A673 (cell line): ENCODE measurements around the gene KCTD21. TPM values are rescaled to one million over a fixed set of nuclear protein-coding genes. Genes with fewer than 3 reads are reported as not detected.

ENCODE experiments used
- BruUV-seq: library from RNA; stranded (reverse); fragments of 400-500 nt; replicated peaks from 2 replicates; lab custom pipeline; 2021; lab: Mats Ljungman, UMichigan
- CTCF ChIA-PET: fragments of 300-600 bp; sonication (Branson Sonifier 250); formaldehyde crosslinking; loops from one replicate; lab custom pipeline; 2022; ENCODE audit warnings: antibody characterized with exemption; lab: Charles Lee
- POLR2A ChIA-PET: fragments of 300-600 bp; sonication (Branson Sonifier 250); formaldehyde crosslinking; loops from one replicate; lab custom pipeline; 2022; ENCODE audit warnings: antibody characterized with exemption; ENCODE audit not compliant: low non-redundant PET; lab: Charles Lee
- DNase-seq: peaks from one replicate; pipeline ENCODE4 v3.0.0-alpha.2; 2015; ENCODE audit warnings: low spot score
- H3K27ac ChIP-seq: fragments of 200-600 bp; sonication (generic); 2 replicates; pipeline ENCODE4 v1.5.1; 2016; ENCODE audit warnings: mixed run types, low read depth, mild to moderate bottlenecking, mixed read lengths, antibody characterized with exemption, low read length; ENCODE audit not compliant: poor library complexity, severe bottlenecking
- H3K27me3 ChIP-seq: fragments of 200-600 bp; sonication (generic); replicated peaks from 2 replicates; pipeline ENCODE4 v1.6.1; 2017; ENCODE audit warnings: mixed run types, low read depth, mild to moderate bottlenecking, mixed read lengths, antibody characterized with exemption, low read length; ENCODE audit not compliant: insufficient read depth, poor library complexity
- H3K36me3 ChIP-seq: fragments of 200-600 bp; sonication (generic); 2 replicates; pipeline ENCODE4 v1.6.1; 2016; ENCODE audit warnings: mixed run types, mild to moderate bottlenecking, mixed read lengths, antibody characterized with exemption, low read length; ENCODE audit not compliant: insufficient read depth, poor library complexity, severe bottlenecking
- H3K4me1 ChIP-seq: fragments of 200-600 bp; sonication (generic); 2 replicates; pipeline ENCODE4 v1.6.1; 2017; ENCODE audit warnings: mixed run types, mild to moderate bottlenecking, mixed read lengths, antibody characterized with exemption, low read length; ENCODE audit not compliant: insufficient read depth, poor library complexity, severe bottlenecking
- H3K4me3 ChIP-seq: fragments of 200-600 bp; sonication (generic); 2 replicates; pipeline ENCODE4 v1.5.1; 2016; ENCODE audit warnings: low read depth, mixed run types, mild to moderate bottlenecking, mixed read lengths, low read length; ENCODE audit not compliant: poor library complexity, severe bottlenecking
- H3K9me3 ChIP-seq: fragments of 200-600 bp; sonication (generic); 2 replicates; pipeline ENCODE4 v1.6.1; 2016; ENCODE audit warnings: mixed run types, low read depth, mild to moderate bottlenecking, mixed read lengths, antibody characterized with exemption, low read length; ENCODE audit not compliant: poor library complexity, severe bottlenecking
- EZH2 ChIP-seq: fragments of 200-600 bp; sonication (generic); IDR thresholded peaks from 2 replicates; pipeline ENCODE4 v1.6.1; 2017; ENCODE audit warnings: borderline replicate concordance, low read depth, mild to moderate bottlenecking, mixed read lengths, antibody characterized with exemption, low read length; ENCODE audit not compliant: poor library complexity, severe bottlenecking
- intact Hi-C: fragments of 100-400 bp; cut with micrococcal nuclease; formaldehyde crosslinking; loops from one replicate; pipeline ENCODE4 v1.10.0; 2022; ENCODE audit not compliant: unreplicated experiment
- total RNA-seq: library from RNA; stranded (reverse); gene quantifications from 2 replicates; pipeline ENCODE4 v1.2.3, GENCODE V29; 2021
- TF ChIP-seq, protein P1 (sequence below): fragments of 300-800, 200-600 bp; sonication (generic); conservative IDR thresholded peaks from 2 replicates; pipeline ENCODE4 v1.5.1; 2017; ENCODE audit warnings: low read depth, mild to moderate bottlenecking, antibody characterized with exemption, low read length, moderate library complexity, mixed read lengths

Gene KCTD21
- total RNA-seq, 1 experiment from 2014 or later = 3.5 TPM

DNA sequence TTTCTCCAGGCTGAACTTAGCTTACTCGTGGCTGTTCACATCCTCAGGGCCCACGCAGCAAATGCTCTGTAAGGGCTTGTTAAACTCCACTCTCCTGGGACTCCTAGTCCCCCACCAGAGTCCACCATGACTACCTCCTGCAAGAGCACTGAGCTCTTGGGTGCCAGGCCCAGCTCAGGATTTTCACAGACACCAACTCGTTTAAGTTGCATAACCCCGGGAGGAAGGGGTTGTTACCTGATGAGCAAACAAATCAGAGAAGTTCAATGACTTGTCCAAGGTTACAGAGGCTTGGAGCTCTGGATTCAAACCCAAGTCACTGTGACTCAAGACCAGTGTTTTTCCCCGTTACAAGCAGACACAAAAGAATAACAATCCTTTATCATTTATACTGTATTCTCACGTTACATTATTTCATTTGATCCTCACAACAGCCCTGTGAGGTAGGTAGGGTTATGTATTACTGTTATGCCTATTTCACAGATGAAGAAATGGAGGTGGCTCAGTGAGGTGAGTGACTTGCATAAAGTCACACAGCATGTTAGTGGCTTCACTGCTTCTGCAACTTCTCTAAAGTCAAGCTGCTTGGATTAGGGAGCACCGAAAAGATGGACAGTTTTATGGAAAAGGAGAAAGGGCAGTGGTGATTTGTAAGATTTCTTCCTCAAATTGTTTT lies 17.4 kb downstream of the KCTD21 start:
- Histone ChIP-seq H3K4me1 (no peaks in the 10 kb centered on the region), H3K27me3 (no peaks in the 10 kb centered on the region), H3K9me3 (no peaks in the 10 kb centered on the region), H3K36me3 (no peaks in the 10 kb centered on the region), H3K4me3 (no peak overlapping the region), H3K27ac (no peak overlapping the region)
- no peak for TF ChIP-seq EZH2
- TF ChIP-seq, protein P1, sequence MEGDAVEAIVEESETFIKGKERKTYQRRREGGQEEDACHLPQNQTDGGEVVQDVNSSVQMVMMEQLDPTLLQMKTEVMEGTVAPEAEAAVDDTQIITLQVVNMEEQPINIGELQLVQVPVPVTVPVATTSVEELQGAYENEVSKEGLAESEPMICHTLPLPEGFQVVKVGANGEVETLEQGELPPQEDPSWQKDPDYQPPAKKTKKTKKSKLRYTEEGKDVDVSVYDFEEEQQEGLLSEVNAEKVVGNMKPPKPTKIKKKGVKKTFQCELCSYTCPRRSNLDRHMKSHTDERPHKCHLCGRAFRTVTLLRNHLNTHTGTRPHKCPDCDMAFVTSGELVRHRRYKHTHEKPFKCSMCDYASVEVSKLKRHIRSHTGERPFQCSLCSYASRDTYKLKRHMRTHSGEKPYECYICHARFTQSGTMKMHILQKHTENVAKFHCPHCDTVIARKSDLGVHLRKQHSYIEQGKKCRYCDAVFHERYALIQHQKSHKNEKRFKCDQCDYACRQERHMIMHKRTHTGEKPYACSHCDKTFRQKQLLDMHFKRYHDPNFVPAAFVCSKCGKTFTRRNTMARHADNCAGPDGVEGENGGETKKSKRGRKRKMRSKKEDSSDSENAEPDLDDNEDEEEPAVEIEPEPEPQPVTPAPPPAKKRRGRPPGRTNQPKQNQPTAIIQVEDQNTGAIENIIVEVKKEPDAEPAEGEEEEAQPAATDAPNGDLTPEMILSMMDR = no peak
- no peak for DNase-seq
- BruUV-seq = no TSS peak
- CTCF ChIA-PET = no interaction called here
- intact Hi-C loops = no loop called here
- POLR2A ChIA-PET = no interaction called here

DNA sequence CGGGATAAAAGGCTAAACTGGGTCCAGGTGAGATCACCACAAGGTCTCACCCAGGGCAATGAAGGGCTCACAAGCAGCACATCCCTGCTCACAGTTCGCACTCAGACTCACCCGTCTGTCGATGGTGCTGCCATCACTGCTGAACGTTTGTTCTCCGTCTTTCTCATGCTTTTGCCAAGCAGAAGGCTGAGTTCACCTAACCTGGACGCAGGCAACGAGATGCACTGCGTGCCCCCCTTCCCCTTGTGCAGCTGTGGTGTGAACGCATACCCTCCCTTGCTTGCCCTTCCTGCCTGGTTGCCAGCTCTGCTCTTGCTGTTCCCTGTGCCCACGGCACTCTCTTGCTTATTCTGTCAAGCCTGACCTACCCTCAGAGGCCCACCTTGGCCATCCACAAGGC lies 18.0 kb downstream of the KCTD21 start:
- H3K4me1 ChIP-seq = no peaks in the 10 kb centered on the region
- ChIA-PET POLR2A (no interaction called here), CTCF (no interaction called here)
- no peak overlapping the region for H3K4me3 ChIP-seq
- no peaks in the 10 kb centered on the region for H3K27me3 ChIP-seq
- no peak overlapping the region for H3K27ac ChIP-seq
- intact Hi-C loops = no loop called here
- no peaks in the 10 kb centered on the region for H3K36me3 ChIP-seq
- no peaks in the 10 kb centered on the region for H3K9me3 ChIP-seq
- TF ChIP-seq EZH2 = no peak
- TF ChIP-seq, protein P1 = no peak
- DNase-seq = no peak
- no TSS peak for BruUV-seq

DNA sequence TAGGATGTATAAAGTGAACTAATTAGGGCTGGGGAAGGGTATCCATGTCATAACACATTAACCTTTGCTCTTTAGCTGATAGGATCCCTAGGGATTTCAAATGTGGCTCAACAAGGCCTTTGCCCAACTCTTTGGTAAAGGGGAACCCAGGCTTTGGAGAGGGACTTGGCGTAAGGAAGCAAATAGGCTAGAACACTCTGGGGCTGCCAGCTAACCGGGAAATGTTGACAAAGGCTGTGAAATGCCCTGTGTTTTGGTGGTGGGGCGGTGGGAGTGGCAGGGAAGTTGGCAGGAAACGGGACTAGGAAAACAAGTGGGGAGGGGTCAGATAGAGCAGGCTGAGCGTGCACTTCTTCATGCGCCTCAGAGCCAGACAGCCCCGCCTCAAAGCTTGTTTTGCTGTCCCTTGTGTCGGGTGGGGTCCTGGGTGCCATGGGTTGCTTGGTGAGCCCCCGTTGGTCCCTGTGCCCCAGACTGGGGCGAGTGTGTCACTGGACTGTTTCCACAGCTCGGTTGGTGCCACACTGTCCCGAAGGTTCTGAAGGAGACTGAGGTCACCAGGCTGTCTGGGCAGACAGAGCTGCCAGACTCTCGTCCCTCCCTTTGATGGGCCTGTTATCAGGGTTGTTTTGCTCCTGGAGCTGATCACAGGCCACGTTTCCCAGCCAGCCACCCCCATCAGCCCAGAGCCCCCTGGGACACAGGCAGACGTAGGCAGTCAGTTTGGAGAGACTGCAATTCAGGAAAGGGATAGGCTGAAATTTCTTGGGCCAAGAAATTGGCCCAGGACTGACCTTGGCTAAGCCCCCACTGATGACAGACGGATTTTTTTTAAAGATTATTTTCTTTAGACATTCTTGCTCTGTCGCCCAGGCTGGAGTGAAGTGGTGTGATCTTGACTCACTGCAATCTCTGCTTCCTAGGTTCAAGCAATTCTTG lies 19.6 kb downstream of the KCTD21 start:
- TF ChIP-seq, protein P1 = no peak
- TF ChIP-seq EZH2 = no peak
- no peak overlapping the region for H3K4me3 ChIP-seq
- H3K36me3 ChIP-seq = no peaks in the 10 kb centered on the region
- ChIA-PET CTCF (no interaction called here), POLR2A (no interaction called here)
- no peaks in the 10 kb centered on the region for H3K27me3 ChIP-seq
- DNase-seq = no peak
- no peaks in the 10 kb centered on the region for H3K9me3 ChIP-seq
- intact Hi-C loops = no loop called here
- H3K27ac ChIP-seq = no peak overlapping the region
- H3K4me1 ChIP-seq = no peaks in the 10 kb centered on the region
- BruUV-seq = no TSS peak
